Smooth muscle cell (in vitro differentiated cells): ENCODE data around the gene CACHD1. TPM values are rescaled to one million over a fixed set of nuclear protein-coding genes. Genes with fewer than 3 reads are reported as not detected.

ENCODE experiments used
- DNase-seq: peaks from one replicate; lab custom pipeline; 2025; ENCODE audit not compliant: unreplicated experiment; lab: John Stamatoyannopoulos, UW
- H2AFZ ChIP-seq: fragments of 200-600 bp; sonication (generic); 2 replicates; pipeline ENCODE4 v1.6.0; 2016; ENCODE audit warnings: antibody characterized with exemption, low read depth, mild to moderate bottlenecking
- H3F3A ChIP-seq: fragments of 200-600 bp; sonication (generic); 2 replicates; pipeline ENCODE4 v1.6.0; 2017; ENCODE audit warnings: antibody characterized with exemption, low read depth
- H3K27ac ChIP-seq: fragments of 200-600 bp; sonication (generic); 2 replicates; pipeline ENCODE4 v1.5.1; 2016; ENCODE audit warnings: low read depth, mild to moderate bottlenecking
- H3K27me3 ChIP-seq: fragments of 200-600 bp; sonication (generic); 2 replicates; pipeline ENCODE4 v1.6.1; 2016; ENCODE audit warnings: low read depth, mild to moderate bottlenecking
- H3K36me3 ChIP-seq: fragments of 200-600 bp; sonication (generic); 2 replicates; pipeline ENCODE4 v1.5.1; 2016; ENCODE audit warnings: low read depth
- H3K4me1 ChIP-seq: fragments of 200-600 bp; sonication (generic); 2 replicates; pipeline ENCODE4 v1.5.1; 2016; ENCODE audit warnings: low read depth
- H3K4me2 ChIP-seq: fragments of 200-600 bp; sonication (generic); 2 replicates; pipeline ENCODE4 v1.6.0; 2016; ENCODE audit warnings: mild to moderate bottlenecking
- H3K4me3 ChIP-seq: fragments of 200-600 bp; sonication (generic); 2 replicates; pipeline ENCODE4 v1.5.1; 2016; ENCODE audit warnings: mild to moderate bottlenecking
- H3K79me2 ChIP-seq: fragments of 200-600 bp; sonication (generic); 2 replicates; pipeline ENCODE4 v1.6.0; 2016; ENCODE audit warnings: low read depth, mild to moderate bottlenecking
- H3K9ac ChIP-seq: fragments of 200-600 bp; sonication (generic); 2 replicates; pipeline ENCODE4 v1.6.0; 2016; ENCODE audit warnings: low read depth
- H3K9me3 ChIP-seq: fragments of 200-600 bp; sonication (generic); replicated peaks from 2 replicates; pipeline ENCODE4 v1.5.1; 2016; ENCODE audit warnings: low read depth
- H4K20me1 ChIP-seq: fragments of 200-600 bp; sonication (generic); 2 replicates; pipeline ENCODE4 v1.6.0; 2016; ENCODE audit warnings: low read depth
- WGBS: methylation state at CpG from one replicate; pipeline ENCODE4 v1.1.7; 2016; ENCODE audit warnings: low lambda C conversion rate; 5-methylcytosine and 5-hydroxymethylcytosine counted together
- polyA plus RNA-seq: library from polyadenylated mRNA; unstranded; fragments of >200 nt; fragmentation: Nextera tagmentation; extraction: Ambion mirVana; gene quantifications from 2 replicates; pipeline ENCODE4 v1.2.1, GENCODE V29; 2016
- total RNA-seq: library from RNA; depleted of rRNA; stranded (reverse); fragments of >200 nt; gene quantifications from 2 replicates; pipeline ENCODE4 v1.2.3, GENCODE V29; 2014
- TF ChIP-seq, protein P1 (sequence below): fragments of 200-600 bp; sonication (generic); IDR thresholded peaks from 2 replicates; pipeline ENCODE4 v1.5.1; 2017; ENCODE audit warnings: borderline replicate concordance, mild to moderate bottlenecking, antibody characterized with exemption; ENCODE audit not compliant: insufficient read depth, poor library complexity, severe bottlenecking

CACHD1 gene
- total and polyA plus RNA-seq, 2 experiments from 2014 or later = 12.9 to 20.8 TPM

DNA sequence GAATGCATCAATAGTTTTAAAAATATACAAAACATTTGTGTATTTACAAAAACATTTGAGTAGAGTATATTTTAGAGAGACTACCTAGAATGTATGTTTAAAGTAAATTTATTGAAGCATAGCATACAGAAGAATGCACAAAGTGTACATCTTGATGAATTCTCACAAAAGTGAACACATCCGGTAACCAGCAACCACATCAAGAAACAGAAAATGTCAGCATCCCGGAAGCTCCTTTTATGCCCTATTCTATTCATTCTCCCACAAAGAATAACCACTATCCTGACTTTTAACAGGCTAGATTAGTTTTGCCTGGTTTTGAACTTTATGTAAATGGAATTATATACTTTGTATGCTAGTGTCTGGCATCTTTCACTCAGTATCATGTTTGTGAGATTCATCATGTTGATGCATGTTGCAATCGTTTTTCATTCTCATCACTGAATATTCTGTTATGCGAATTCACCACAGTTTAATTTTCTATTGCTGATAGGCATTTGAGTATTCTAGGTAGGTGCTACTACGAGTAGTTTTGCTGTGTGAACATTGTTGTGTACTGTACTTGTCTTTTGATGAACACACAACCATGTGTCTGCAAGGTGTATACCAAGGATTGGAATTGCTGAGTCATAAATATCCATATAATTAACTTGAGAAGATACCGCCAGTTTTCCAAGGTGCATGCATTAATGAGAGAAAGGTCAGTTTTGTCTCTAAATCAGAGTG is 75.4 kb downstream of the CACHD1 start:
- TF ChIP-seq, protein P1, sequence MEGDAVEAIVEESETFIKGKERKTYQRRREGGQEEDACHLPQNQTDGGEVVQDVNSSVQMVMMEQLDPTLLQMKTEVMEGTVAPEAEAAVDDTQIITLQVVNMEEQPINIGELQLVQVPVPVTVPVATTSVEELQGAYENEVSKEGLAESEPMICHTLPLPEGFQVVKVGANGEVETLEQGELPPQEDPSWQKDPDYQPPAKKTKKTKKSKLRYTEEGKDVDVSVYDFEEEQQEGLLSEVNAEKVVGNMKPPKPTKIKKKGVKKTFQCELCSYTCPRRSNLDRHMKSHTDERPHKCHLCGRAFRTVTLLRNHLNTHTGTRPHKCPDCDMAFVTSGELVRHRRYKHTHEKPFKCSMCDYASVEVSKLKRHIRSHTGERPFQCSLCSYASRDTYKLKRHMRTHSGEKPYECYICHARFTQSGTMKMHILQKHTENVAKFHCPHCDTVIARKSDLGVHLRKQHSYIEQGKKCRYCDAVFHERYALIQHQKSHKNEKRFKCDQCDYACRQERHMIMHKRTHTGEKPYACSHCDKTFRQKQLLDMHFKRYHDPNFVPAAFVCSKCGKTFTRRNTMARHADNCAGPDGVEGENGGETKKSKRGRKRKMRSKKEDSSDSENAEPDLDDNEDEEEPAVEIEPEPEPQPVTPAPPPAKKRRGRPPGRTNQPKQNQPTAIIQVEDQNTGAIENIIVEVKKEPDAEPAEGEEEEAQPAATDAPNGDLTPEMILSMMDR = no peak
- no peak overlapping the region for H3K4me3 ChIP-seq
- no peak for DNase-seq
- H3K79me2 ChIP-seq = peaks cover 32% of the 10 kb centered on the region
- H3K9me3 ChIP-seq = no peaks in the 10 kb centered on the region
- H4K20me1 ChIP-seq = peaks cover 29% of the 10 kb centered on the region
- no peaks in the 10 kb centered on the region for H3K27me3 ChIP-seq
- no peak overlapping the region for H3K9ac ChIP-seq
- WGBS = 77% methylated on average over 6 of the region's 6 CpGs
- no peak overlapping the region for H2AFZ ChIP-seq
- H3F3A ChIP-seq = no peaks in the 10 kb centered on the region
- H3K4me2 ChIP-seq = peak overlapping the region; percentile 0
- H3K36me3 ChIP-seq = no peaks in the 10 kb centered on the region
- no peak overlapping the region for H3K27ac ChIP-seq
- H3K4me1 ChIP-seq = peaks cover 40% of the 10 kb centered on the region

DNA sequence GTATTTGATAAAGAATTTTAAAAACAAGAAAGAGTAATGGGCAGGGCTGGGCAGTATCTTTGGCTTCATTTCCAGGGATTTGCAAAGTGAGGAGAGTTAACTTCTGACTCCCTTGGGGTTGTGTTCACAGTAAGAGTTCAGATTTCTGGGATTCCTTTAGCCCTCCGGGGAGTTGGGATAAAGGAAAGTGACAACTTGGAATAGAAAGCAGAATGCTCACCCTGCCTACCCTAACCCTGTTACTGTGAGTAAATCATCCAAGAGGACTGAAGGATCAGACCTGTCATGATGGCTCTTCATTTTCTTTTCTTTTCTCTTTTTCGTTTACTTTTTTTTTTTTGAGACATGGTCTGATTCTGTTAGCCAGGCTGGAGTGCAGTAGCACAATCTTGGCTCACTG is 76.1 kb downstream of the CACHD1 start:
- Histone ChIP-seq H3K79me2 (peaks cover 32% of the 10 kb centered on the region), H3K27me3 (no peaks in the 10 kb centered on the region), H3K9ac (no peak overlapping the region), H3K9me3 (no peaks in the 10 kb centered on the region), H2AFZ (no peak overlapping the region), H3K4me3 (no peak overlapping the region), H3K27ac (no peak overlapping the region), H3K4me1 (peaks cover 32% of the 10 kb centered on the region), H3K36me3 (no peaks in the 10 kb centered on the region), H3K4me2 (no peak overlapping the region), H4K20me1 (peaks cover 29% of the 10 kb centered on the region), H3F3A (no peaks in the 10 kb centered on the region)
- no peak for DNase-seq
- WGBS = 17% methylated on average over 2 of the region's 2 CpGs
- TF ChIP-seq, protein P1 = no peak

GRCh38 chr1:64549464-64550239 is 79.7 kb downstream of the CACHD1 start:
- Histone ChIP-seq H3K9ac (no peak overlapping the region), H3K4me1 (peaks cover 17% of the 10 kb centered on the region), H3F3A (no peaks in the 10 kb centered on the region), H2AFZ (no peak overlapping the region), H3K4me2 (no peak overlapping the region), H4K20me1 (peaks cover 23% of the 10 kb centered on the region), H3K27ac (no peak overlapping the region), H3K9me3 (no peaks in the 10 kb centered on the region), H3K27me3 (no peaks in the 10 kb centered on the region), H3K79me2 (peaks cover 28% of the 10 kb centered on the region), H3K4me3 (no peak overlapping the region), H3K36me3 (peaks cover 6% of the 10 kb centered on the region)
- DNase-seq = no peak
- TF ChIP-seq, protein P1 = no peak
- WGBS = 72% methylated on average over 6 of the region's 6 CpGs
